Testis (tissue), 2 donors: ENCODE results near the gene SLC25A3.

Experiments used
- CTCF ChIP-seq, 3 experiments: fragments of 450-650 bp in 2 of 3; fragments of 200-600 bp in 1 of 3; sonication (generic) in 1 of 3; IDR thresholded peaks; one replicate each; pipeline ENCODE4 v1.5.1; 2016 to 2019; ENCODE audit warnings: antibody characterized with exemption in 3 of 3, mild to moderate bottlenecking in 2 of 3, moderate library complexity in 1 of 3
- POLR2A ChIP-seq: fragments of 450-650 bp; IDR thresholded peaks from one replicate; pipeline ENCODE4 v1.6.1; 2017; ENCODE audit warnings: antibody characterized with exemption, mild to moderate bottlenecking, moderate library complexity

DNA sequence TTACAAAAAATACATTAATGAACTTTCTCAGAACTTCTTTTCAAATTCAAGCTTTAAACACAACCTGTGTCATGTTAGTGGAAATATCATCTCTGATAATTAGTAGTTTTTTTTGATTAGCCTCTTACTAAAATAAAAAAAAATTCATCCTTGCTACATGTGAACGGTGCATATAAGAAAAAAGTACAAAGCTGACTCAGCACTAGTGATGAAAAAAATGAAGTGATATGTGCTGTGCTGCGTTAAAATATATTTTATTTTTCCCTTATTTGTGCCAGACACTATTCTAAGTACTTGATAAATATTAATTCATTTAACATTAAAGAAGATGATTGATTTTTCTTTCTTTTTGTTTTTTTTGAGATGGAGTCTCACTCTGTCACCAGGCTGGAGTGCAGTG lies 43.6 kb downstream of the SLC25A3 start:
- TF ChIP-seq POLR2A (no peak), CTCF (IDR thresholded peaks at IDR 0.05) (no peak)
